Endothelial cell of umbilical vein (primary cell): ENCODE results near the gene ABCG2. TPM values are rescaled to one million over a fixed set of nuclear protein-coding genes. Genes with fewer than 3 reads are reported as not detected.

Experiments used
- BruUV-seq: library from RNA; stranded (reverse); fragments of 400-500 nt; replicated peaks from 2 replicates; lab custom pipeline; 2021; lab: Mats Ljungman, UMichigan
- CTCF ChIA-PET: fragments of 300-600, 350-600 bp; sonication (Branson Sonifier 250); formaldehyde crosslinking; loops from one replicate; lab custom pipeline; 2021; ENCODE audit warnings: antibody characterized with exemption, inconsistent platforms; lab: Charles Lee
- POLR2A ChIA-PET: fragments of 300-600, 350-600 bp; sonication (Branson Sonifier 250); formaldehyde crosslinking; loops from one replicate; lab custom pipeline; 2021; ENCODE audit warnings: antibody characterized with exemption, inconsistent platforms; lab: Charles Lee
- DNase-seq: peaks from one replicate; pipeline ENCODE4 v3.0.0-alpha.2; 2011; ENCODE audit warnings: low read depth, low spot score
- FAIRE-seq: peaks from 2 replicates; lab custom pipeline; 2011; peaks lifted over from hg19 to GRCh38; lab: Jason Lieb, UNC
- H2AFZ ChIP-seq: 2 replicates; pipeline ENCODE4 v1.6.0; 2012; ENCODE audit warnings: low read depth, low read length, control low read depth, inconsistent platforms
- H3K27ac ChIP-seq: 2 replicates; pipeline ENCODE4 v1.5.1; 2011; ENCODE audit warnings: low read depth, mild to moderate bottlenecking, control low read depth, low read length, moderate library complexity; ENCODE audit not compliant: insufficient read depth
- H3K27me3 ChIP-seq, 2 experiments: 2 replicates each; pipeline versions ENCODE4 v1.6.0 to v1.6.1; 2011; ENCODE audit warnings: low read length in 2 of 2, mixed read lengths in 1 of 2; ENCODE audit not compliant: control insufficient read depth in 2 of 2, insufficient read depth in 2 of 2
- H3K36me3 ChIP-seq, 2 experiments: 2 replicates in 1 of 2; 3 replicates in 1 of 2; pipeline ENCODE4 v1.5.1; 2011; ENCODE audit warnings: low read length in 2 of 2, mild to moderate bottlenecking in 1 of 2, moderate library complexity in 1 of 2; ENCODE audit not compliant: control insufficient read depth in 2 of 2, insufficient read depth in 2 of 2; ENCODE audit errors: extremely low read depth in 1 of 2
- H3K4me1 ChIP-seq: 3 replicates; pipeline ENCODE4 v1.5.1; 2011; ENCODE audit warnings: mild to moderate bottlenecking, low read length; ENCODE audit not compliant: control insufficient read depth, insufficient read depth; ENCODE audit errors: extremely low read depth
- H3K4me2 ChIP-seq: 2 replicates; pipeline ENCODE4 v1.6.1; 2011; ENCODE audit warnings: low read length, control low read depth, mixed read lengths; ENCODE audit not compliant: insufficient read depth
- H3K4me3 ChIP-seq, 3 experiments: fragments of 200-600 bp in 1 of 3; sonication (generic), shearing (Covaris generic) in 1 of 3; replicated peaks in 1 of 3; 2 replicates each; pipeline ENCODE4 v1.5.1; 2011 to 2016; ENCODE audit warnings: control low read depth in 3 of 3, low read length in 3 of 3, mild to moderate bottlenecking in 2 of 3, inconsistent platforms in 1 of 3, low read depth in 1 of 3, moderate library complexity in 1 of 3; ENCODE audit not compliant: insufficient read depth in 1 of 3
- H3K79me2 ChIP-seq: 2 replicates; pipeline ENCODE4 v1.6.0; 2012; ENCODE audit warnings: low read length, inconsistent platforms; ENCODE audit not compliant: control insufficient read depth, insufficient read depth
- H3K9ac ChIP-seq: replicated peaks from 2 replicates; pipeline ENCODE3; 2011; ENCODE audit warnings: low read length, control low read depth; ENCODE audit not compliant: insufficient read depth; ENCODE audit errors: extremely low read depth
- H3K9me1 ChIP-seq: replicated peaks from 3 replicates; pipeline ENCODE4 v1.6.0; 2011; ENCODE audit warnings: mild to moderate bottlenecking, low read length; ENCODE audit not compliant: control insufficient read depth, insufficient read depth; ENCODE audit errors: extremely low read depth
- H3K9me3 ChIP-seq: replicated peaks from 2 replicates; pipeline ENCODE4 v1.5.1; 2012; ENCODE audit warnings: low read length, inconsistent platforms; ENCODE audit not compliant: control insufficient read depth, insufficient read depth
- H4K20me1 ChIP-seq: replicated peaks from 2 replicates; pipeline ENCODE3; 2011; ENCODE audit warnings: mild to moderate bottlenecking, low read length; ENCODE audit not compliant: control insufficient read depth, insufficient read depth; ENCODE audit errors: extremely low read depth
- CTCF ChIP-seq, 2 donors: IDR thresholded peaks; 1 replicate in 1 of 2; 2 replicates in 1 of 2; pipeline ENCODE4 v1.5.1; 2011; ENCODE audit warnings: low read length in 2 of 2, mild to moderate bottlenecking in 2 of 2, moderate library complexity in 2 of 2, control low read depth in 1 of 2, inconsistent platforms in 1 of 2, low read depth in 1 of 2; ENCODE audit not compliant: insufficient read depth in 1 of 2; ENCODE audit errors: extremely low read depth in 1 of 2
- EZH2 ChIP-seq: IDR thresholded peaks from 2 replicates; pipeline ENCODE4 v1.6.1; 2012; ENCODE audit warnings: borderline replicate concordance, low read depth, mild to moderate bottlenecking, moderate library complexity, low read length, inconsistent platforms; ENCODE audit not compliant: severe bottlenecking
- FOS ChIP-seq: IDR thresholded peaks from 2 replicates; pipeline ENCODE4 v1.6.1; 2011; ENCODE audit warnings: mild to moderate bottlenecking, low read length, moderate library complexity, borderline replicate concordance; ENCODE audit not compliant: insufficient read depth
- GATA2 ChIP-seq: IDR thresholded peaks from 2 replicates; pipeline ENCODE4 v1.7.0; 2011; ENCODE audit warnings: low read depth, mild to moderate bottlenecking, moderate library complexity, mixed read lengths, low read length; ENCODE audit not compliant: insufficient read length, insufficient read depth
- JUN ChIP-seq: IDR thresholded peaks from 2 replicates; pipeline ENCODE4 v1.6.1; 2011; ENCODE audit warnings: borderline replicate concordance, low read depth; ENCODE audit not compliant: insufficient read length, insufficient read depth
- MAX ChIP-seq: IDR thresholded peaks from 2 replicates; pipeline ENCODE4 v1.6.1; 2011; ENCODE audit not compliant: insufficient read depth, insufficient read length
- MYC ChIP-seq: IDR thresholded peaks from one replicate; pipeline ENCODE4 v1.6.1; 2011; ENCODE audit warnings: mild to moderate bottlenecking, low read depth, low read length
- POLR2A ChIP-seq: IDR thresholded peaks from 2 replicates; pipeline ENCODE4 v1.6.1; 2012; ENCODE audit warnings: low read depth, mild to moderate bottlenecking, control low read depth, low read length
- POLR2AphosphoS5 ChIP-seq: IDR thresholded peaks from 2 replicates; pipeline ENCODE4 v1.6.1; 2012; ENCODE audit warnings: low read depth, mild to moderate bottlenecking, control low read depth, low read length, moderate library complexity; ENCODE audit not compliant: insufficient read depth
- dilution Hi-C: fragments of 300-500 bp; cut with MboI; formaldehyde crosslinking; loops from one replicate; pipeline ENCODE4 v1.15.0; 2019; ENCODE audit warnings: low sequenced_read_pairs; ENCODE audit not compliant: extremely low pct_ligation_motif_present
- intact Hi-C: fragments of 100-400 bp; cut with micrococcal nuclease; formaldehyde crosslinking; loops from one replicate; pipeline ENCODE4 v1.10.0; 2022
- polyA plus RNA-seq, 4 experiments: library from polyadenylated mRNA; depleted of rRNA in 3 of 4; stranded (reverse) in 3 of 4; unstranded in 1 of 4; fragments of >200 nt; gene quantifications; 2 replicates each; pipeline versions ENCODE4 v1.2.1 to v1.2.3, GENCODE V29; 2011 to 2012; ENCODE audit warnings: missing spikeins in 1 of 4
- total RNA-seq: library from RNA; stranded (reverse); gene quantifications from 2 replicates; pipeline ENCODE4 v1.2.3, GENCODE V29; 2021

Gene ABCG2
- total and polyA plus RNA-seq, 2 donors (not counting 3 experiments of a cell fraction or from before 2014, with no cell fraction given), result 3.4 to 5.0 TPM

GRCh38 chr4:88207171-88207570, 48.7 kb upstream of the ABCG2 start:
- POLR2A ChIA-PET, result interaction anchor here (0.6 kb wide), 1 partner anchor 154 kb away, joined by 7 read pairs; no protein-coding TSS in a partner anchor
- Histone ChIP-seq H4K20me1 (no peaks in the 10 kb centered on the region), H3K27ac (no peak overlapping the region), H3K4me1 (peaks cover 15% of the 10 kb centered on the region), H3K27me3 (no peaks in the 10 kb centered on the region), H3K9me1 (no peaks in the 10 kb centered on the region), H3K4me2 (no peak overlapping the region), H3K4me3 (no peak overlapping the region), H3K9ac (no peak overlapping the region), H2AFZ (no peak overlapping the region), H3K9me3 (no peaks in the 10 kb centered on the region), H3K79me2 (no peaks in the 10 kb centered on the region), H3K36me3 (no peaks in the 10 kb centered on the region)
- CTCF ChIA-PET, result interaction anchor here (1.4 to 10.6 kb wide), 3 partner anchors 9 to 175 kb away, joined by 3 to 295 read pairs (median 204); no protein-coding TSS in a partner anchor
- intact Hi-C loops, result loop anchor here (10.0 kb wide), 1 partner anchor 552 kb away; the partner anchor contains the start of gene DMP1
- FAIRE-seq, result no peak
- TF ChIP-seq MAX (no peak), CTCF (IDR thresholded peaks at IDR 0.05; ENCODE audit: extremely low read depth in 1 of 2, insufficient read depth in 1 of 2, low read depth in 1 of 2, low read length in 2 of 2) (no peak), JUN (no peak), EZH2 (no peak), GATA2 (no peak), FOS (no peak), POLR2A (no peak), POLR2AphosphoS5 (no peak), MYC (no peak)
- dilution Hi-C loops, result no loop called here
- DNase-seq, result no peak
- no TSS peak for BruUV-seq
